Liver (tissue), 9 donors: Measurements from ENCODE around the gene CDC42BPA. TPM values are rescaled to one million over a fixed set of nuclear protein-coding genes. Genes with fewer than 3 reads are reported as not detected.

Experiments
- DNase-seq: peaks from one replicate; pipeline ENCODE4 v3.0.0-alpha.2; 2017; ENCODE audit warnings: low spot score
- H3K27ac ChIP-seq, 2 donors: one replicate each; pipeline ENCODE4 v1.7.0; 2013; ENCODE audit warnings: inconsistent platforms in 2 of 2, low read length in 2 of 2, control low read depth in 1 of 2, low read depth in 1 of 2, mild to moderate bottlenecking in 1 of 2
- H3K27me3 ChIP-seq, 4 donors: one replicate each; pipeline versions ENCODE4 v1.6.1 to v1.7.0; 2013; ENCODE audit warnings: low read length in 3 of 4, inconsistent platforms in 1 of 4, mild to moderate bottlenecking in 1 of 4, moderate library complexity in 1 of 4; ENCODE audit not compliant: control insufficient read depth in 4 of 4, insufficient read depth in 4 of 4
- H3K36me3 ChIP-seq, 4 donors: one replicate each; pipeline versions ENCODE4 v1.6.1 to v1.7.0; 2013; ENCODE audit warnings: low read length in 3 of 4, mild to moderate bottlenecking in 3 of 4, low read depth in 1 of 4, moderate library complexity in 1 of 4; ENCODE audit not compliant: control insufficient read depth in 4 of 4, insufficient read depth in 3 of 4
- H3K4me1 ChIP-seq, 4 donors: one replicate each; pipeline versions ENCODE4 v1.6.1 to v1.7.0; 2013; ENCODE audit warnings: low read length in 3 of 4, mild to moderate bottlenecking in 3 of 4, moderate library complexity in 1 of 4; ENCODE audit not compliant: control insufficient read depth in 4 of 4, insufficient read depth in 4 of 4
- H3K4me3 ChIP-seq, 3 donors: one replicate each; pipeline versions ENCODE4 v1.6.1 to v1.7.0; 2013; ENCODE audit warnings: low read length in 3 of 3, control low read depth in 1 of 3, low read depth in 1 of 3, mild to moderate bottlenecking in 1 of 3
- H3K9ac ChIP-seq, 2 donors: one replicate each; pipeline ENCODE4 v1.7.0; 2013; ENCODE audit warnings: low read length in 2 of 2, mild to moderate bottlenecking in 2 of 2, moderate library complexity in 2 of 2, control low read depth in 1 of 2, low read depth in 1 of 2
- H3K9me3 ChIP-seq, 4 donors: one replicate each; pipeline versions ENCODE4 v1.6.1 to v1.7.0; 2013; ENCODE audit warnings: low read length in 3 of 4; ENCODE audit not compliant: control insufficient read depth in 4 of 4
- ATF3 ChIP-seq: IDR thresholded peaks from 2 replicates; pipeline ENCODE4 v1.6.1; 2016; ENCODE audit warnings: antibody characterized with exemption
- EGR1 ChIP-seq, 2 donors: IDR thresholded peaks; 2 replicates each; pipeline ENCODE4 v1.6.1; 2016 to 2018; ENCODE audit warnings: antibody characterized with exemption in 2 of 2, low read depth in 2 of 2
- FOXA1 ChIP-seq: IDR thresholded peaks from 2 replicates; pipeline ENCODE4 v1.6.1; 2016; ENCODE audit warnings: antibody characterized with exemption
- GABPA ChIP-seq, 2 donors: IDR thresholded peaks in 1 of 2; conservative IDR thresholded peaks in 1 of 2; 2 replicates each; pipeline ENCODE4 v1.6.1; 2016; ENCODE audit warnings: antibody characterized with exemption in 2 of 2, mild to moderate bottlenecking in 1 of 2, moderate library complexity in 1 of 2
- HNF4A ChIP-seq, 2 donors: conservative IDR thresholded peaks; 2 replicates each; pipeline ENCODE4 v1.6.1; 2016; ENCODE audit warnings: antibody characterized with exemption in 2 of 2, mild to moderate bottlenecking in 2 of 2
- HNF4G ChIP-seq: IDR thresholded peaks from 2 replicates; pipeline ENCODE4 v1.6.1; 2016; ENCODE audit warnings: antibody characterized with exemption
- JUND ChIP-seq, 2 donors: IDR thresholded peaks; 2 replicates each; pipeline ENCODE4 v1.6.1; 2016; ENCODE audit warnings: antibody characterized with exemption in 2 of 2
- MAX ChIP-seq: IDR thresholded peaks from 2 replicates; pipeline ENCODE4 v1.6.1; 2016; ENCODE audit warnings: antibody characterized with exemption
- NR2F2 ChIP-seq: IDR thresholded peaks from 2 replicates; pipeline ENCODE4 v1.6.1; 2016; ENCODE audit warnings: antibody characterized with exemption
- RAD21 ChIP-seq, 2 donors: IDR thresholded peaks; 2 replicates each; pipeline ENCODE4 v1.6.1; 2016; ENCODE audit warnings: antibody characterized with exemption in 2 of 2, mild to moderate bottlenecking in 2 of 2
- REST ChIP-seq: IDR thresholded peaks from 2 replicates; pipeline ENCODE4 v1.6.1; 2016; ENCODE audit warnings: antibody characterized with exemption, mild to moderate bottlenecking
- RXRA ChIP-seq, 2 donors: IDR thresholded peaks; 2 replicates each; pipeline ENCODE4 v1.6.1; 2017 to 2018; ENCODE audit warnings: antibody characterized with exemption in 2 of 2, mild to moderate bottlenecking in 1 of 2
- SP1 ChIP-seq: IDR thresholded peaks from 2 replicates; pipeline ENCODE4 v1.6.1; 2018; ENCODE audit warnings: antibody characterized with exemption, mild to moderate bottlenecking
- TAF1 ChIP-seq: conservative IDR thresholded peaks from 2 replicates; pipeline ENCODE4 v1.6.1; 2016; ENCODE audit warnings: antibody characterized with exemption, mild to moderate bottlenecking
- YY1 ChIP-seq: IDR thresholded peaks from 2 replicates; pipeline ENCODE4 v1.6.1; 2016; ENCODE audit warnings: antibody characterized with exemption, mild to moderate bottlenecking
- WGBS: extraction: QIAGEN DNeasy Blood & Tissue Kit; methylation state at CpG from one replicate; pipeline ENCODE4 v1.1.7; 2013; 5-methylcytosine and 5-hydroxymethylcytosine counted together
- polyA plus RNA-seq, 2 donors: library from polyadenylated mRNA; stranded (reverse) in 1 of 2; unstranded in 1 of 2; fragments of 200-250 nt in 1 of 2; fragments of >200 nt in 1 of 2; fragmentation: Nextera tagmentation in 1 of 2; extraction: Ambion mirVana in 1 of 2; gene quantifications; one replicate each; pipeline versions ENCODE4 v1.2.1 to v1.2.3, GENCODE V29; 2013 to 2015
- total RNA-seq, 2 donors: library from RNA; depleted of rRNA; stranded (reverse); fragments of >200 nt; gene quantifications; one replicate each; pipeline ENCODE4 v1.2.3, GENCODE V29; 2014
- TF ChIP-seq, protein P1 (sequence below): fragments of 150-350 bp; IDR thresholded peaks from 2 replicates; pipeline ENCODE4 v1.5.1; 2017; ENCODE audit warnings: improper control_type of control experiment, low read depth, low read length; ENCODE audit not compliant: missing input control
- TF ChIP-seq, protein P2 (sequence below): IDR thresholded peaks from 2 replicates; pipeline ENCODE4 v1.6.1; 2016; ENCODE audit warnings: antibody characterized with exemption
- donor health status: healthy.
- donor health status: healthy.
- donor health status: healthy.
- donor health status: healthy.
- donor health status: healthy.

The CDC42BPA gene
- total and polyA plus RNA-seq, 4 donors, result 5.8 to 39.9 (median 24.3) TPM

GRCh38 chr1:227317523-227318015, 723 bp downstream of the CDC42BPA start:
- H3K4me3 ChIP-seq, result peak overlapping the region; percentile 74 to 98 (median 75)
- no peaks in the 10 kb centered on the region for H3K27me3 ChIP-seq
- peaks cover 3 to 27% (median 15%) of the 10 kb centered on the region in 4 donors for H3K4me1 ChIP-seq
- no peaks in the 10 kb centered on the region for H3K9me3 ChIP-seq
- DNase-seq, result peak; percentile 63
- H3K36me3 ChIP-seq, result no peaks in the 10 kb centered on the region
- under 1% methylated on average over 30 of the region's 30 CpGs for WGBS
- TF ChIP-seq HNF4A (conservative IDR thresholded peaks at IDR 0.05), result peak; percentile 81 to 85
- no peak for TF ChIP-seq GABPA (IDR thresholded peaks at IDR 0.05 in 1 of 2, conservative IDR thresholded peaks at IDR 0.05 in 1 of 2)
- no peak for TF ChIP-seq EGR1 (IDR thresholded peaks at IDR 0.05; ENCODE audit: low read depth in 2 of 2)
- peak; percentile 56 for TF ChIP-seq HNF4G
- TF ChIP-seq FOXA1, result no peak
- TF ChIP-seq REST, result no peak
- TF ChIP-seq, protein P1, sequence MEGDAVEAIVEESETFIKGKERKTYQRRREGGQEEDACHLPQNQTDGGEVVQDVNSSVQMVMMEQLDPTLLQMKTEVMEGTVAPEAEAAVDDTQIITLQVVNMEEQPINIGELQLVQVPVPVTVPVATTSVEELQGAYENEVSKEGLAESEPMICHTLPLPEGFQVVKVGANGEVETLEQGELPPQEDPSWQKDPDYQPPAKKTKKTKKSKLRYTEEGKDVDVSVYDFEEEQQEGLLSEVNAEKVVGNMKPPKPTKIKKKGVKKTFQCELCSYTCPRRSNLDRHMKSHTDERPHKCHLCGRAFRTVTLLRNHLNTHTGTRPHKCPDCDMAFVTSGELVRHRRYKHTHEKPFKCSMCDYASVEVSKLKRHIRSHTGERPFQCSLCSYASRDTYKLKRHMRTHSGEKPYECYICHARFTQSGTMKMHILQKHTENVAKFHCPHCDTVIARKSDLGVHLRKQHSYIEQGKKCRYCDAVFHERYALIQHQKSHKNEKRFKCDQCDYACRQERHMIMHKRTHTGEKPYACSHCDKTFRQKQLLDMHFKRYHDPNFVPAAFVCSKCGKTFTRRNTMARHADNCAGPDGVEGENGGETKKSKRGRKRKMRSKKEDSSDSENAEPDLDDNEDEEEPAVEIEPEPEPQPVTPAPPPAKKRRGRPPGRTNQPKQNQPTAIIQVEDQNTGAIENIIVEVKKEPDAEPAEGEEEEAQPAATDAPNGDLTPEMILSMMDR, result peak; percentile 22
- TF ChIP-seq ATF3, result peak; percentile 97
- no peak for TF ChIP-seq TAF1
- TF ChIP-seq, protein P2, sequence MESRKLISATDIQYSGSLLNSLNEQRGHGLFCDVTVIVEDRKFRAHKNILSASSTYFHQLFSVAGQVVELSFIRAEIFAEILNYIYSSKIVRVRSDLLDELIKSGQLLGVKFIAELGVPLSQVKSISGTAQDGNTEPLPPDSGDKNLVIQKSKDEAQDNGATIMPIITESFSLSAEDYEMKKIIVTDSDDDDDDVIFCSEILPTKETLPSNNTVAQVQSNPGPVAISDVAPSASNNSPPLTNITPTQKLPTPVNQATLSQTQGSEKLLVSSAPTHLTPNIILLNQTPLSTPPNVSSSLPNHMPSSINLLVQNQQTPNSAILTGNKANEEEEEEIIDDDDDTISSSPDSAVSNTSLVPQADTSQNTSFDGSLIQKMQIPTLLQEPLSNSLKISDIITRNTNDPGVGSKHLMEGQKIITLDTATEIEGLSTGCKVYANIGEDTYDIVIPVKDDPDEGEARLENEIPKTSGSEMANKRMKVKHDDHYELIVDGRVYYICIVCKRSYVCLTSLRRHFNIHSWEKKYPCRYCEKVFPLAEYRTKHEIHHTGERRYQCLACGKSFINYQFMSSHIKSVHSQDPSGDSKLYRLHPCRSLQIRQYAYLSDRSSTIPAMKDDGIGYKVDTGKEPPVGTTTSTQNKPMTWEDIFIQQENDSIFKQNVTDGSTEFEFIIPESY, result no peak
- TF ChIP-seq YY1, result peak; percentile 26
- peak; percentile 42 for TF ChIP-seq MAX
- peak; percentile 43 for TF ChIP-seq SP1
- peak; percentile 16 to 20 for TF ChIP-seq JUND (IDR thresholded peaks at IDR 0.05)
- no peak for TF ChIP-seq NR2F2
- TF ChIP-seq RXRA (IDR thresholded peaks at IDR 0.05), result peak; percentile 24 to 28
- peak in 1 of 2 donors; percentile 26 for TF ChIP-seq RAD21 (IDR thresholded peaks at IDR 0.05)
- H3K27ac ChIP-seq, result peak overlapping the region; percentile 89 to 96
- peak overlapping the region; percentile 62 to 83 for H3K9ac ChIP-seq
